Lung (tissue), 12 donors: ENCODE results near the gene SYNJ2BP. TPM values are rescaled to one million over a fixed set of nuclear protein-coding genes. Genes with fewer than 3 reads are reported as not detected.

Source experiments
- ATAC-seq: fragments of 200-7000 bp; cut with Tn5 transposase; one replicate; pipeline ENCODE4 v1.9.1; 2020; ENCODE audit warnings: moderate number of reproducible peaks; ENCODE audit not compliant: insufficient read depth, low FRiP score
- DNase-seq, 3 donors: peaks; one replicate each; pipeline ENCODE4 v3.0.0-alpha.2; 2013 to 2017
- H3K27ac ChIP-seq, 2 donors: one replicate each; pipeline ENCODE4 v1.5.1; 2013; ENCODE audit warnings: mild to moderate bottlenecking in 2 of 2, moderate library complexity in 2 of 2, control low read depth in 1 of 2, inconsistent platforms in 1 of 2, low read depth in 1 of 2, low read length in 1 of 2
- H3K27me3 ChIP-seq, 3 donors: one replicate each; pipeline ENCODE4 v1.5.1; 2013; ENCODE audit warnings: low read length in 2 of 3; ENCODE audit not compliant: control insufficient read depth in 3 of 3, insufficient read depth in 3 of 3
- H3K36me3 ChIP-seq, 4 donors: one replicate each; pipeline ENCODE4 v1.5.1; 2013; ENCODE audit warnings: low read length in 4 of 4, mild to moderate bottlenecking in 1 of 4, moderate library complexity in 1 of 4; ENCODE audit not compliant: control insufficient read depth in 4 of 4, insufficient read depth in 4 of 4
- H3K4me1 ChIP-seq, 5 donors: one replicate each; pipeline ENCODE4 v1.5.1; 2013; ENCODE audit warnings: low read length in 5 of 5, mild to moderate bottlenecking in 2 of 5, moderate library complexity in 1 of 5; ENCODE audit not compliant: control insufficient read depth in 5 of 5, insufficient read depth in 5 of 5
- H3K4me3 ChIP-seq: one replicate; pipeline ENCODE4 v1.5.1; 2013; ENCODE audit warnings: mild to moderate bottlenecking, control low read depth, moderate library complexity
- H3K9ac ChIP-seq, 2 donors: one replicate each; pipeline ENCODE4 v1.5.1; 2013; ENCODE audit warnings: low read length in 2 of 2, control low read depth in 1 of 2; ENCODE audit not compliant: insufficient read depth in 1 of 2
- H3K9me3 ChIP-seq, 4 donors: one replicate each; pipeline ENCODE4 v1.5.1; 2013; ENCODE audit warnings: low read length in 3 of 4, mild to moderate bottlenecking in 1 of 4, moderate library complexity in 1 of 4; ENCODE audit not compliant: control insufficient read depth in 4 of 4, insufficient read depth in 3 of 4
- CTCF ChIP-seq: IDR thresholded peaks from 2 replicates; pipeline ENCODE4 v1.5.1; 2012; ENCODE audit warnings: mild to moderate bottlenecking; ENCODE audit errors: control extremely low read depth, extremely low read depth
- WGBS, 2 donors: extraction: QIAGEN DNeasy Blood & Tissue Kit; methylation state at CpG; one replicate each; pipeline ENCODE4 v1.1.7; 2013; 5-methylcytosine and 5-hydroxymethylcytosine counted together
- polyA plus RNA-seq, 2 donors: library from polyadenylated mRNA; stranded (reverse); fragments of 200-250 nt; gene quantifications; one replicate each; pipeline ENCODE4 v1.2.1, GENCODE V29; 2013
- total RNA-seq, 2 donors: library from RNA; depleted of rRNA in 1 of 2; stranded (reverse); fragments of >200 nt in 1 of 2; gene quantifications; one replicate each; pipeline ENCODE4 v1.2.1, GENCODE V29; 2014 to 2021
- donor health status: control.
- donor health status: control.
- donor health status: Bipolar disorder and iron deficiency.
- donor health status: healthy.
- donor health status: DM: yes; HTN: yes; CAD: no.

SYNJ2BP gene
- total and polyA plus RNA-seq, 4 donors, result 9.6 to 32.4 (median 18.4) TPM

GRCh38 chr14:70448633-70449340 is 31.9 kb upstream of the SYNJ2BP start:
- no peaks in the 10 kb centered on the region for H3K36me3 ChIP-seq
- no peaks in the 10 kb centered on the region for H3K4me1 ChIP-seq
- ATAC-seq, result no peak
- DNase-seq, result peak; percentile 38 to 53 (median 39)
- no peaks in the 10 kb centered on the region for H3K27me3 ChIP-seq
- no peak overlapping the region for H3K9ac ChIP-seq
- no peak for TF ChIP-seq CTCF
- peaks cover 0 to 8% (median 2%) of the 10 kb centered on the region in 4 donors for H3K9me3 ChIP-seq
- H3K27ac ChIP-seq, result no peak overlapping the region
- 79 to 85% methylated on average over 4 of the region's 4 CpGs for WGBS, 2 donors
- H3K4me3 ChIP-seq, result no peak overlapping the region

- 89 to 90% methylated on average over 4 of the region's 4 CpGs for whole genome bisulfite sequencing, 2 donors
- Histone ChIP-seq H3K9me3 (peaks cover 0 to 24% (median 15%) of the 10 kb centered on the region in 4 donors), H3K27me3 (no peaks in the 10 kb centered on the region), H3K27ac (no peak overlapping the region), H3K36me3 (no peaks in the 10 kb centered on the region), H3K4me3 (no peak overlapping the region), H3K4me1 (no peaks in the 10 kb centered on the region), H3K9ac (no peak overlapping the region)
- TF ChIP-seq CTCF, result no peak
- DNase-seq, result no peak
- ATAC-seq, result no peak
These were observed 25.9 kb upstream of the SYNJ2BP start for GRCh38 chr14:70442750-70443149.

GRCh38 chr14:70441641-70442040 is 24.8 kb upstream of the SYNJ2BP start:
- Histone ChIP-seq H3K9me3 (peaks cover 0 to 31% (median 19%) of the 10 kb centered on the region in 4 donors), H3K36me3 (no peaks in the 10 kb centered on the region), H3K27ac (no peak overlapping the region), H3K9ac (no peak overlapping the region), H3K27me3 (no peaks in the 10 kb centered on the region), H3K4me3 (no peak overlapping the region), H3K4me1 (no peaks in the 10 kb centered on the region)
- no peak for ATAC-seq
- TF ChIP-seq CTCF, result no peak
- DNase-seq, result no peak
- WGBS, 2 donors, result 76 to 88% methylated on average over 3 of the region's 3 CpGs
